Measurements from ENCODE around the gene XIAP.

Gene XIAP

GRCh38 chrX:123961268-123962005, 101.6 kb downstream of the XIAP start, which contains the start of gene STAG2:
Gene STAG2 (plus strand): TSS chrX:123961706. CDS start chrX:124022628, 60,922 bp downstream.
- peak; percentile 64 to 75 for DNase-seq

GRCh38 chrX:123962006-123962467, 102.2 kb downstream of the XIAP start:
- DNase-seq = peak in 1 of 2 experiments; percentile 40

- DNase-seq = peak; percentile 90 to 92
Measured at GRCh38 chrX:123962794-123963373, 103.0 kb downstream of the XIAP start.

Measured in Kasumi-1 (cell line).